ENCODE measurements around the gene PYGL.
A peak's percentile ranks its signal among the peaks of the same experiment; 100 is the strongest.
"Not testable (repeated sequence)": the region's sequence is repeated elsewhere in the genome, so short reads cannot be mapped to it uniquely, and the experiment has no call there.

The PYGL gene

DNA sequence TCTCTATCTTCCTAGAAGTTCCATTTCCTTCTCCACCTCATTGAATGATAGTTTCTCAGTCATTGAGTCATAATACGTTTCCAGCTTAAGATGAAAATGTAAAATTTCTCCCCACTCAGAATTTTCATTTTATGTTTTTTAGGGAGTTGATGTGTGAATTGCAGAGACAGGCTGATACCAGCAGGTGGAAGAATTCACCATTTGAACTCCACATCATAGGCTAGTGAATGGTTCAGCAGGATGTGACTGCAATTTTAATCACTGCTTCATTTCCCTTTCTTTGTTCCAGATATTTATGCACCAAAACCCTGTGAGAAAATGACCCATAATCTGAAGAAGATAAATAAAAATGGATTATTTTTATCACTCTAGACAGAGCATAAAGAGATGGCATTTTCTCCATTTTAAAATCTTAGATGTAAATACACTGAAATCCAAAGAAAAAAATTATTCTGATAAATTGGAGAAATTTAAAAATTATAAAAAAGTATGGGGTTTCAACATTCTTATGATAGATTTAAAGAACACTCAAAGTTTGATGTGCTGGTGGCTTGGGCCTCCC lies 10.6 kb upstream of the PYGL start:
- DNase-seq (ENCODE audit: low read depth), result peak; percentile 72

DNA sequence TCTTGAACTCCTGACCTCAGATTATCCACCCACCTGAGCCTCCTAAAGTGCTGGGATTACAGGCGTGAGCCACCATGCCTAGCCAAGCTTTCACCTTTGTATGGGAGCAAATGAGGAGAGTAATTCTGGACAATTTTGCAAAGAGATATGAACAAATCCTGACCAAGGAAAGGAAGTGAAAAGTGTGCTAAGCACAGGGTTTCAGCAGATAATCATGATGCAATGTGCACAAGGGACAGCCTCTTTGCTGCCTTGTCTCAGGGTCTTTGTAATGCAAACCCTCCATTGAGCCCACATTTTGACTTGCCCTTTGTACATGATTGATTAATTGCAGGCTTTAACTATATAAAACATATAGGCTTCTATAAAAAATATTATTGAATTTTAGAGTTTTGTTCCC lies 9.2 kb upstream of the PYGL start:
- DNase-seq (ENCODE audit: low read depth), result no peak

DNA sequence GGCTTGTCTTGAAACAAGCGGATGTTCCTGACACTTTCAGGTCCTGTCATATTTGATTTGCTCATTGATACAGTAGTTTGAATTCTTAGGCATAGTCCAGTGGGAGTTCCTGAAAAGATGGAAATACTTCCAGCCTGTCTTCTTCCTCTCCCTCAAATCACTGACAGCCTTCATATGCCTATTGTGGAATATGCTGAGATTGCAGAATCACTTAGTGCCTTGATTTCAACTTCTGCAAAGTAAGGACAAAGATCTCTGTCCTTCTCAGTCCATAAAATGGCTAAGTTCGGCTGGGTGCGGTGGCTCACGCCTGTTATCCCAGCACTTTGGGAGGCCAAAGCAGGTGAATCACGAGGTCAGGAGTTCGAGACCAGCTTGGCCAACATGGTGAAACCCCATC lies 6.7 kb upstream of the PYGL start:
- DNase-seq (ENCODE audit: low read depth), result no peak

DNA sequence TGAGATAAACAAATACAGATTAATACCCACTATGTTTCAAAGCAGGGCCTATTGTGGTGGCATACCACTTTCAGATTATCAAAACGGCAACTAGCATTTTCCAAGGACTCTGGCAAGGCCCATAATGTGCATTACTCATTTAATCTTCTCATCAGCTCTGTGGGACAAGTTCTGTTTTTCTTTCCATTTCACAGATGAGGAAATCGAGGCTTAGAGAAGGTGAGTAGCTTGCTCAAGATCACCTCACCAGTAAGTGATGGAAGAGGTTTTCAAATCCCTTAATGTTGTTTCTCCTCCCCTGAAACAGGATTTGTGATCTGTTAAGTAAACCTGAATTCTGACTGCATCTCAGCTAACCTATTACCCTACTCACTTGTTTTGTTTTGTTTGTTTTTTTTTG lies 3.9 kb upstream of the PYGL start:
- no peak for DNase-seq (ENCODE audit: low read depth)

DNA sequence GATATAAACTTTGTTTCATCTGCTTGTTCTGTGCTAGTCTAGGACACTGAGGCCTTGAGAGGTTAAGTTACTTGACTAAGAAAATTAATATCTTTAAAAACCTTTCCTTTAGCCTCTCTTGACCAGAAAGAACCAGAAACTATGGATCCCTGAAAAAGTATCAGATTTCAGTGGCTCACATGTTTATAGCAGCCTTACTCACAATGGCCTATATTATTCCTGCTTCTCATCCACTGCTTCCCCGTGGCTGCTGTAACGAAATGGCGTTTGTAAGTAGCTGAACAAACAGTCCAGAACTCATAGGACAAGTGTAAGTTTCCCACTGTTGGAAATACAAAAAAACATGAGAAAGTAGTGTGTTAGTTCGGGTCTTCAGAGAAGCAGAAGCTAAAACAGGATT lies 3.2 kb upstream of the PYGL start:
- DNase-seq (ENCODE audit: low read depth), result no peak

DNA sequence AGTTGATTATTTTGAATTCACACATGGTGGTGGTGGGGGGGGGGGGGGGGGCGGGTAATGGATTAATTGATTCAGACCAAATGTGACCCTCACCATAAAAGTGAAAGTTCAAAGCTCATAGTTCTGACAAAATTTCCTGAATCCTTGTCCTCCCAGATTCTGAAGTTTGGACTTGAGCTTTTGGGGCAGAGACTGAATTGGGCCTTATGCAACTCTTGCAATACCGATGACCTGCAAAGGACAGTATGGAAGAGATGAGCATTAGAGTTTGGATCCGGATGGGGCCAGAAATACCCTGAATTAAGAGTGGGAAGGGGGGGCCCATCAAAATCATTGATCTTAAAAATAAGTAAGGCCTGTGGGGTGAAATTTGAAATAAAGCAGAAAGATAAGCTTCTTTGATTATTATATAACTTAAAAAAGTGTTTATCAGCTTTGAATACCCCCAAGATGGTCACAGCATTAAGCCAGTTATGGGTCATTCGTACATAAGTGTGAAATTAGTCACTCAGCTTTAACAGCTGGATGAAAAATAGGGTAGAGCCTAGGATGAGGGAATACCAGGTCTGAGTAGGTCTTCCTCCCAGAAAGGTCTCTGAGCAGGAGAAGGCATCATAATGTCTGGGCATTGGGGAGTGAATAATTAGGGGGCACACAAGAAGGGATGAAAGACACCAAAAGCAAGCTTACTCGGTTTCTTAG lies 2.1 kb upstream of the PYGL start:
- no peak for DNase-seq (ENCODE audit: low read depth)

DNA sequence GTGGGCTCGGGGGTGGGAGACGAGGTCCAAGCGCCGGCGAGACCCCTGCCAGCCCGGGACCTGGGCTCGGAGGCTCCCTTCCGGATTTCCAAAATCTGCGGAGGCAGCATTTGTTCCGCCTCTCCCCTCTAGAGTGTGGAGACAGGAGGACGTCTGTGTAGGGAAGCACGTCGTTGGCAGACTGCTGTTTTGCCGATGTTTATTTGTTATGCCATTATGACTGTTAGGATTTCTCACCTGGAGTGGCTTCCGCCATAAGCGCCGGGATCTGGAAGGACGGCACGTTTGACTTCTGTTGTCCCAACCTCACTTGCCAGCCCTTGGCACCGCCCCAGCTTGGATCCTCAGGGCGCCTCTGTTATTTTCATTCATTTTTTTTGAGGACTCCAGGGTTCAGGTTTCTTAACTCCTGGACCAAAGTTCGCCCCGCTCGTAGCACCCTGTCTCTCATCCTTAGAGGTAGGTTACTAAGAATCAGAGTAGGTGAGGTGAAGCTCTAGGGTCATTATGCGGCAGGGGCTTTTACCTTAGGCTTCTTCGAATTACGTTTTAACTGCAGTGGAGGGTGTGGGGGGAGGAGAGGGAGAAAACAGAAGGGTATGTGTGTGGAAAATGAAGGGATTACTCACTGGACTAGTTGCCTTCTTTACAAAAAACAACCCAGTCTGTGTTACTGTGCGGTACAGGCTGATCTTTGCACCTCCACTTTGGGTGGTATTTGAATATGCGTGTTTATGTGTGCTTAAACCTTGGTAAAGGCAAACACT lies 547 bp upstream of the PYGL start:
- DNase-seq (ENCODE audit: low read depth), result peak; percentile 55

DNA sequence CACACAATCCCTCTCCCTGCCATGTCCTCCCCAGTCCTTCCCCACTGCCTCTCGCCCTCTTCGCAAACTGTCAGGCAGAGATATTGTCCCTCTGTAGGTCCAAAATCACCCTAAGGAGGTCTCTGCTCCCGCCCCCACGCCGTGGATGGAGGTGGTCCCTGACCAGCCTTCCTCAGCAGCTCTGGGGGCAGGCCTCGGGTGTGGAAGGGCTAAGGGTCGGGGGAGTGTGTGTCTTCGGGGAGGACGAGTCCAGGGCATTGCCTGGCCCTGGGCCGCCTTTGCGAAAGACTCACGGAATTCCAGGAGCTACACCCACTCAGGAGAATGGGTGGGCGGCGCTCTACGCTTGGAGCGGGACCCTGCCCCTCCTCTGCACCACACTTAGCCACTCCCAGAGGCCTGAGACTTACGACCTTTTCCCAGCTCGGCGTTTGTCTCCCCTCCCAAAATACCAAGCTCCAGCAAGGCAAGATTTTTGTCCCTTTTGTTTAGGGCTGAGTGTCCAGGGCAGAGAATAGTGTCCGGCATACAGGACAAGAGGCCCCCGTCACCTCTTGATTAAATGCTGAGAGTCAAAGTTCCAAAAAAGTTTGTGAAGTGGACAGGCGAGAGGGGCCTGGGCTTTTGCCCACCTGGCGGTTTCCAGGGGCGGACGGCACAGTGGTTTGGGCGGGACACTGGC lies 881 bp downstream of the PYGL start:
- peak; percentile 57 for DNase-seq (ENCODE audit: low read depth)

DNA sequence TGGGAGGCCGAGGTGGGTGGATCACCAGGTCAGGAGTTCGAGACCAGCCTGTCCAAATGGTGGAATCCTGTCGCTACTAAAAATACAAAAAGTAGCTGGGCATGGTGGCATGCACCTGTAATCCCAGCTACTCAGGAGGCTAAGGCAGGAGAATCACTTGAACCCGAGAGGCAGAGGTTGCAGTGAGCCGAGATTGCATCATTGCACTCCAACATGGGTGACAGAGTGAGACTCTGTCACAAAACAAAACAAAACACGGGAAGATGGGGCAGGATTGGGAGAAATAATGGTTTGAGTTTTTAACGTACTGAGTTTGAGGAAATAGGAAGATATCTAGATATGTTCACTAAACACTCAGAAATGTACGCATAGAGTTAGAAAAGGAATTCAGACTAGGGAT lies 2.6 kb downstream of the PYGL start:
- not testable (repeated sequence) for DNase-seq (ENCODE audit: low read depth)

DNA sequence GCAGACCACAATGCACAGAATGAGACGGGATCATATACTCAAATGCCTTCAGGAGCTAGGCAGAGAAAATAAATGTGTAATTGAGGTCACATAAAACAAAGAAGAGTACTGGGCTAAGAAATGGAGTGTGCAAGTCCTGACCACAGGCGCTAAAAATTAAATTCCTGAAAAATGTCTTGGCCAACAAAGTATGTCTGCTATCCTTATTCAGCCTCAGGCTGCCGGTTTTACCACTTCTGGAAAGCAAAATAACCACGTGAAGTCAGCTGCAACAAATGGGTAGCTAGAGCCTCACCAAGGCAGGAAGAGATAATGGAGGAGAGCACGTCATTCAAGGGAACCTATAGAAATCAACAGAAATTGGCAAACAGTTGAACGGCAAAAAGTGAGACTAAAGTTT lies 3.1 kb downstream of the PYGL start:
- peak; percentile 97 for DNase-seq (ENCODE audit: low read depth)

DNA sequence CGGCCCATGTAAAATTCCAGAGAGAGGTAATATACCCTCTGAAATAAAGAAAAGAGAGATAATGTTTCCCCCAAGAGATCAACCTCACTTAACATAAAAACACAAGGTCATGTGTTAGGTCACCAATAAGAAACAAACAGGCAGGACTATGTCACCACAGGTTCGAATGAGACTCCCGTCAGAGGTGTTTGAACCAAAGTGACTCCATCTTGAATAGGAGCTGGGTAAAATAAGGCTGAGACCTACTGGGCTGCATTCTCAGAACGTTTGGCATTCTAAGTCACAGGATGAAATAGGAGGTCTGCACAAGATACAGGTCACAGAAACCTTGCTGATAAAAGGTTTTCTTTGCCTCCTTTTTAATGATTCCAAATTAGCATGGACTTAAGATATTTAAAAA lies 6.5 kb downstream of the PYGL start:
- no peak for DNase-seq (ENCODE audit: low read depth)

DNA sequence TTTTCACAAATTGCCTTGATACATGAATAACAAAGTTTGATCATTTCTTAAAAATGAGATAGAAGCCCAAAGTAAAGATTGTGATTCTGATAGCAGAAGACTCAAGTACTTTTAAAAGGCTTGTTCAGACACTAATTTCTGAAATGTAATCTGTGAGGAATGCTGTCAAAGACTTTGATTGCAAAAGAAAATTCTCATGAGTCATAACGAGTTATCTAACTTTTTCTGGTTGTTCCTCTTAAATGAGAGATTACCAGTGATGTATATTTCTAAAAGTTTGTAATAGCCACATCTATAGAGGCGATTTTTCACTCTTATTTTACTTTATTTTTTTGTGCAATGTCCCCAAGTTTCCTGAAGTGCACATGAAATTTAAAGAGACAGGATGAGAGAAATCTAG lies 7.0 kb downstream of the PYGL start:
- DNase-seq (ENCODE audit: low read depth), result peak; percentile 85

DNA sequence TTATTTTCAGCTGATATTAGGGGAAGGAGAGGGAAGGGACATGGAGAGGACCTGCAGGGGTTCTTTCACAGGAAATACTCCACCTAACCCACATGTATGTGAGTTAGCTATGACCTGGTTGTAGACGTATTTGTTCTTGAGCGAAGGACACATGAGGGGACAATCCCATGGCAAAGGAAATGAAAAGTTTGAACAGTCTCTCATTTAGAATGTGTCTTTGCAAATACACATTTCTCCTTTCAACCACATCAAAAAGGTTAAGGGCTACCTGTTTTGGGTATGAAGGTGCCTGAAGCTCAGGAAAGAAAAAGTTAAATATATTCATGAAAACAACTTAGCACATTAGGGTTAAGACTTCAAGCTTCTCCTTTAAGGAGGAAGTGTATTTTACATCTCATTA lies 7.4 kb downstream of the PYGL start:
- DNase-seq (ENCODE audit: low read depth), result no peak

DNA sequence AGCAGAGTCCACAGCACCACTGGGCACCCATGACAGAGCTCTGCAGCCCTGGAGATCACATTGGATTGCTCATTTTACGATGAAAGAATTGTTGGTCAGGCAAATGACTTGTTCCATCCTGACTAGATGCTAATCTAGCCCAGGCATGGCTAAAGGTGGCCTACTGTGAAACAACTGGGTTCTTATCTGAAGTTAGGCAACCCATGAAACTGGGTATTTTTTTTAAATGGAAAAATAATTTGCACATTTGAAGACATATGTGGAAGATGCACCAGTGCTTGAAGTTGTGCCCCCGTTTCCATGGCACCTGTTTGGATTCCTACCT lies 8.3 kb downstream of the PYGL start:
- no peak for DNase-seq (ENCODE audit: low read depth)

DNA sequence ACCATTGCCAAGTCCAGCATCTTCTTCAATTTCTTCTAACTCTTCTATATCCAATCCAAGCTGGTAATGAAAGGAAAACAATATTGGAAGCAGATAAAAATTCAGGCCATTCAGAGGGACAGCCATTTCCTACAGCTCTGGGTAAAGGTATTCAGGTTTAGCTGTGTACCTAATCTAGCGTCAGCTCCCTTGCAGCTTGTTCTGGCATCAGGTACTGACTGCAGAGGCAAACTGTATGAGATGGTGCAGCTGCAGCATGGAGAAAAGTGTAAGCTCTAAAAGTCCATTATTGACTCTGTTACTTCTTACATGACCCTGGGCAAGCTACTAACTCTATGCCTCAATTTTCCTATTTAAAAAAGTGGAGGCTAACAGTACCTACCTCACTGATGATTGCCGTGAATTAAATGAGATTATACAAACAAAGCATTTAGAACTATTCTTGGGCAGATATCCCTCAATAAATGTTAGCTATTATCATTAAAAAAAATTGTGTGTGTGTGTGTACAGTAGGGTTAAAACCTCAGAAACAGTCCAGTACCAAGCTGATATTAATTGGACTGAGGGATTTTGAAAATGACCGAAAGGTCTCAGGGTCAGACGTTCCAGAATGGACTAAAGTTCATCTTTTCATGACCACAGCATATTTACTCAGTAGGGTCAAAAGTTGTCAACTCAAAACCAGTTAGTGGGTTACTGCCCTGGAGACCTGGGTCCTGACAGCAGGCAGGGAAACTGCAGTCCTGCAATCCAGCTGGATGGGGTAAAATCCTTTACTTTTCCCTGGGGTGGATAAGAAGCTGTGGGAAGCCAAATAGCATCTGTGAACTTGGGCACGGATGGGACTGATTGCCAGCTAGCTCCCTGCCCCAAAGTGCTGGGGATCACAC lies 8.9 kb downstream of the PYGL start:
- DNase-seq (ENCODE audit: low read depth), result no peak

DNA sequence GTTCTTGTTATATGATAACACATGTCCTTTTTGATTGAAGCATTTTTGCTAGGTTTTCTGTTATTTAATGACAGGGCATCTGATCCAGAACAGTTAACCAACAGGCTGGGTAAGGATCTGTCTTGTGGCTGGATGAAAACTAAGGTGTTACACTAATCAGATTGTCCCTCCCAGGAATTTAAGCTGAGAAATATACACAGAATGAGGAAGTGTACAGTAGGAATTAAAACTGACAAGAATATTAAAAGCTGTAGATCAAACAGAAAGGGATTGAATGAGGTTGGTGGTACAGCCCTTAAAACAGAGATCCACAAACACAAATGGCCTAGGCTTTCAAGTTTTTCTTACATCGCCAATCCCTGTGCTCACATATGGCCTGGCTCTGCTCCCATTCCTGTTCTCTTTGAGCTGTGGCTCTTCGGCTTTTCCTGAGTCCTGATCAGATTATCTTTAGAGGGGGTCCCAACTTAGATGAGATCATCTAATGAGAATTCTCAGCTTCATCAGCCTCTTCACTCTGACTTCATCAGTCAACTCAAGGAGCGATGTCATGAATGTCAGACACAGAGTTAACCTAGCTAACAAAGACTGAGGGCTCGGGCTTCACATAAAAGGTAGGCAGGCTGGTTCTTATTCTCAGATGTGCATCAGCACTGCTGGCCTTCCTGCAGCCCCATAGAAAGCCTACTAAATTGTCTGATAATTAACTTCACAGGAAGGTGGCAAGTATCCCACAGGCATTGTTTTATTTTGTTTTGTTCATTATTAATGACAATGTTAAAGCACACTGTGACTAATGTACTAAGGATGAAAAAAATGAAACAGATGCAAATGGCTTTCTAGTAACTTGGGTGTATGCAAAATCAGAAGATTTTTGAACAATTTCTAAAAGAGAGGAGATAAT lies 11.4 kb downstream of the PYGL start:
- no peak for DNase-seq (ENCODE audit: low read depth)

DNA sequence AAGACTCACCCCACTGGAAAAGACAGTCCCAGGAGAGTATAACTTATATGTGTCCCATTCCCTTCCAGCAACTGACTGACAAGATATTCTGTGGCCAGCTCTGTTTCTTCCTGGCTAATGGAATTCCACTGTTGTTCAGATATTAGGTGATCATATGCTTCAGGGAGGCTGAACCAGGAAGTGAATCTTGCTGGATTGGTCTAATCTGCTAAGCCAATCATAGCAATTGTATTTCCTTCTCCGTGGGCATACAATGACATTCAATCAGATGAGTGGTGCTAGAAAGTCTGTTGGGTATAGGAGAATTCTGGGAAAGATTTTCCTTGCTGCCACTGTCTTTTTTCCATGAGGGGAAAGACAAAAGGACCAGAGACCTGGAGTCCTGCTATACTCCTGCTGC lies 12.1 kb downstream of the PYGL start:
- DNase-seq (ENCODE audit: low read depth), result no peak

DNA sequence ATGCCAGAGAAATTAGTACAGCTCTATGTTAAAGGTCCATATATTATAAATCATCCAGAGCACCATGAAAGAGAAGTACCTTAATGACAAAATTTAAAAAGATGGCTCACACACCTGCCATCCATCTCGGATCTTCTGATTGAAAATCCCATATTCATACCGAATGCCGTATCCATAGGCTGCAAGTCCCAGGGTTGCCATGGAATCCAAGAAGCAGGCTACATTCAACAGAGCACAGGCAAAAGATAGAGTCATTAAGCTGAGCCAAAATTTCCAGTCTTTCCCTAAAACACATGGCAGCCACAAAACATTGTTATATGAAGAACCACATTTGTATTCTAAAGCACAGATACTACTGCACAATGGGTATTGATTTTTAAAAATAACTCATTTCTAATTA lies 12.7 kb downstream of the PYGL start:
- DNase-seq (ENCODE audit: low read depth), result no peak

DNA sequence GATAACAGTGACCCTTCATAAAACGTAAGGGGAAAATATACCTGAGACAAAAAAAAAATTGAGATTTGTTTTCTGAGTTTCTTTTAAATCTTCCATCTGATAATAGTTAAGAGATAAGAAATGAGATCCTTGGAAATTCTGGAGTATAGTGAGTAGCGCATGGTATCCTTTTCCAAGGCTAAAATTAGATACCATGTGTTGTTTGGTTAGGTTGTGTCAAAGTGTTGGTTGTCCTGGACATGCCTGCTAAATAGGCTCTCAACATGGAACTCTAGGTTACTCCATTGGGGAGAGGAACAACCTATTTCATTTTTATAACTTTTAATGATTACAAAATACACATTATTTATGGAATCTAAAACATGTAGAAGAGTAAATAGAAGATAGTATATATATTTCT lies 14.8 kb downstream of the PYGL start:
- no peak for DNase-seq (ENCODE audit: low read depth)

DNA sequence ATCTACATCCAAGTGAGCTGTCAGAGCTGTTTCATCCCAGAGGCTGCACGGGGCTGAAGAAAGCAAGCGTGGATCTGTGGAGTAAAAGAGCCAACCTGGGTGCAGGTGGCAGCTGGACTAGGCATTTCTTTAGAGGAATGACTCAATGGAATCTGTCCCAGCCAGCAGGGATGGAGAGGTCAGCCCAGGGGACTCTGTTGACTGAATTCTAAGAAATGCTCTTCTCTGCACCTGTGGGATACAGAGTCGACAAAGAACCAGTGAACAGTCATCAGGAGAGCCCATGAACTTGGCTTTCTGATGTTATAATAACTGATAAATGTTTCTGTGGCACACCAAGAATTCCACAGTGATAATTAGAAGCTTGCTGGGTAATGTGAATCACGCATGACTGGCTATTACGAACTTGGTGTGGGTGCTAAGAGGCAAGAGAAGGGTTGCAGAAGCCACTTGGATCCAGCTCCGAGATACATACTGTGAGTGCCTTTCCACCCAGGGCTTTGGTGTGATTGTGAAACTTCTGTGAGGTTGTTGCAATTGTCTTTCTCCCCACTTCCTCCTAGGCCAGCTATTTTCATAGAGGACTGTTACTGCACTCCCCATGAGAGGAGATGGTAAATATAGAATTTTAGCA lies 16.2 kb downstream of the PYGL start:
- DNase-seq (ENCODE audit: low read depth), result peak; percentile 87

Measured in EH (cell line).